ENCODE measurements around the gene CCDC81.

CCDC81 gene

DNA sequence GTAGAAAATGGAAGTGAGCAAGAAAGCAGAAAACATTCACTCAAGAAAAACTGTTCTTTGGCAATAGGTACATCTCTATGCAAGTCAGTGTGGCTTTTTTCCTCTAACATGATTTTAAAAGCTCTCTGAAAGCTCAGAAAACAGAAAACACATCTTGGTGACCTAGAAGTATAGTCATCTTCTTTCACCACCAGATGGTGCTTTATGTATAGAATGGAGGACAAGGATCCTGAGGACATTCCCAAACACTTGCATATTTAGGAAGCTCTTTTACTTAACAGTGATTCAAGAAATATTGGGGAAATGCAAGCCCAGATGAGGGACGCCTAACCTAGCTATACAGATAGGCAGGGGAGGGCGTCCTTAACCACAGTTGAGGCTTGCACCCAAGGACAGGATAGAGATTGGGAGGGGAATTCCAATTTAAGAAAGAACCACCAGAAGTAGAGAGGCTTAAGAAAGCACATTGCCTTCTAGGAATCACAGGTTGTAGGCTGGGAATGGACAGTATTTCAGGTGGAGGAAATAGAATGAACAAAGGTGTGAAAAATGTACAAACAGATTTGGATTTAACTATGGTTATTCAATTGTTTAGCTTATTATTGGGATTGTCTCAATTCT lies 13.8 kb upstream of the CCDC81 start:
- TF ChIP-seq, protein P1, sequence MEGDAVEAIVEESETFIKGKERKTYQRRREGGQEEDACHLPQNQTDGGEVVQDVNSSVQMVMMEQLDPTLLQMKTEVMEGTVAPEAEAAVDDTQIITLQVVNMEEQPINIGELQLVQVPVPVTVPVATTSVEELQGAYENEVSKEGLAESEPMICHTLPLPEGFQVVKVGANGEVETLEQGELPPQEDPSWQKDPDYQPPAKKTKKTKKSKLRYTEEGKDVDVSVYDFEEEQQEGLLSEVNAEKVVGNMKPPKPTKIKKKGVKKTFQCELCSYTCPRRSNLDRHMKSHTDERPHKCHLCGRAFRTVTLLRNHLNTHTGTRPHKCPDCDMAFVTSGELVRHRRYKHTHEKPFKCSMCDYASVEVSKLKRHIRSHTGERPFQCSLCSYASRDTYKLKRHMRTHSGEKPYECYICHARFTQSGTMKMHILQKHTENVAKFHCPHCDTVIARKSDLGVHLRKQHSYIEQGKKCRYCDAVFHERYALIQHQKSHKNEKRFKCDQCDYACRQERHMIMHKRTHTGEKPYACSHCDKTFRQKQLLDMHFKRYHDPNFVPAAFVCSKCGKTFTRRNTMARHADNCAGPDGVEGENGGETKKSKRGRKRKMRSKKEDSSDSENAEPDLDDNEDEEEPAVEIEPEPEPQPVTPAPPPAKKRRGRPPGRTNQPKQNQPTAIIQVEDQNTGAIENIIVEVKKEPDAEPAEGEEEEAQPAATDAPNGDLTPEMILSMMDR (IDR thresholded peaks at IDR 0.05; ENCODE audit: low read depth, low read length) = peak; percentile 35; the same call in 1 of the 2 replicates
- H3K4me3 ChIP-seq (ENCODE audit: low read depth, low read length) = no peak overlapping the region

DNA sequence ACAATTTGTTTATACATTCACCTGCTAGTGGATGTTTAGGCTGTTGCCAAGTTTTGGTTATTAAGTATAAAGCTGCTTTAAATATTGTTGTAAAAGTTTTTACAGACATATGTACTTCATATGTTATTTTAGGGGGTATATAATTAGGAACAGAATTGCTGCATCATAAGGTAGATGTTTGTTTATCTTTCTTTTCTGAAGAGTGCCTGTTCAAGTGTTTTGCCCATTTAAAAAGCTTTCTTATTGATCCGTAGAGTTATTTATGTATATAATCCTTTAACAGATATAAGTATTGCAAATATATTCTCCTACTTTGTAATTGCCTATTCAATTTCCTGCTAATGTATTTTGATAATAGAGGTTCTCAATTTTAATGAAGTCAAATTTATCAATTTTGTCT lies 11.3 kb upstream of the CCDC81 start:
- TF ChIP-seq, protein P1 (IDR thresholded peaks at IDR 0.05; ENCODE audit: low read depth, low read length) = no peak
- H3K4me3 ChIP-seq (ENCODE audit: low read depth, low read length) = no peak overlapping the region

DNA sequence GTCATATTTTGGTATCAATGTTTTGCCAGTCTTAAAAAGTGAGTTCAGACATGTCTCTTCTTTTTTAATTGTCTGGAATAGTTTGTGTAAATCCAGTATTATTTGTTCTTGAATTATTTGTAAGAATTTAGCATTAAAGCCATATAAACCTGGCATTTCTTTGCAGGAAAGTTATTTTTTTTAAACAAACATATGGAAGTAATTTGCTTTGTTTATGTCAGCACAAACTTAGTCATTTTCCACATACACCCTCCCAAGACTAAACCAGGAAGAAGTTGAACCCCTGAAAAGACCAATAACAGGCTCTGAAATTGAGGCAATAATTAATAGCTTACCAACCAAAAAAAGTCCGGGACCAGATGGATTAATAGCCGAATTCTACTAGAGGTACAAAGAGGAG lies 9.1 kb upstream of the CCDC81 start:
- no peak overlapping the region for H3K4me3 ChIP-seq (ENCODE audit: low read depth, low read length)
- TF ChIP-seq, protein P1 (IDR thresholded peaks at IDR 0.05; ENCODE audit: low read depth, low read length) = no peak

DNA sequence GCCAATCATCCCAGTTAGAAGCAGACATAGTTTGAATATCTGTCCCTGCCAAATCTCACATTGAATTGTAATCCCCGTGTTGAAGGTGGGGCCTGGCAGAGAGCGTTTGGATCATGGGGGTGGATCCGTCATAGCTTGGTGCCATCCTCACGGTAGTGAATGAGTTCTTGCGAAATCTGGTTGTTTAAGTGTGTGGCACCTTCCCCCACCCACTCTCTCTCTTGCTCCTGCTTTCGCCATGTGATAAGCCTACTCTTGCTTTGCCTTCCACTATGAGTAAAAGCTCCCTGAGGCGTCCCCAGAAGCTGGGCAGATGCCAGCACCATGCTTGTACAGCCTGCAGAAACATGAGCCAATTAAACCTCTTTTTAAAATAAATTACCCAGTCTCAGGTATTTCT lies 5.0 kb upstream of the CCDC81 start:
- TF ChIP-seq, protein P1 (IDR thresholded peaks at IDR 0.05; ENCODE audit: low read depth, low read length) = no peak
- H3K4me3 ChIP-seq (ENCODE audit: low read depth, low read length) = no peak overlapping the region

DNA sequence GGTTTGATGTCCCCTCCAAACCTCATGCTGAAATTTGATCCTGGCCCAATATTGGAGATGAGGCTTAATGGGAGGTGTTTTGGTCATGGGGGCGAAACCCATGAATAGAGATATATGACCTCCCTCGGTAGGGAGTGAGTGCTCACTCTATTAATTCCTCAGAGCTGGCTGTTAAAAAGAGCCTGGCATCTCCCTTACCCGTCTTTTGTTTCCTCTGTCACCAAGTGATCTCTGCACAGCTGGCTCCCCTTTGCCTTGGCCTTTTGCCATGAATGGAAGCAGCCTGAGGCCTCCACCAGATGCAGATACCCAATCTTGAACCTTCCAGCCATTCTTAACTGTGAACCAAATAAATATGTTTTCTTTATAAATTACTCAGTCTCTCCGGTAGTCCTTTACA lies 4.5 kb upstream of the CCDC81 start:
- TF ChIP-seq, protein P1 (IDR thresholded peaks at IDR 0.05; ENCODE audit: low read depth, low read length) = no peak

DNA sequence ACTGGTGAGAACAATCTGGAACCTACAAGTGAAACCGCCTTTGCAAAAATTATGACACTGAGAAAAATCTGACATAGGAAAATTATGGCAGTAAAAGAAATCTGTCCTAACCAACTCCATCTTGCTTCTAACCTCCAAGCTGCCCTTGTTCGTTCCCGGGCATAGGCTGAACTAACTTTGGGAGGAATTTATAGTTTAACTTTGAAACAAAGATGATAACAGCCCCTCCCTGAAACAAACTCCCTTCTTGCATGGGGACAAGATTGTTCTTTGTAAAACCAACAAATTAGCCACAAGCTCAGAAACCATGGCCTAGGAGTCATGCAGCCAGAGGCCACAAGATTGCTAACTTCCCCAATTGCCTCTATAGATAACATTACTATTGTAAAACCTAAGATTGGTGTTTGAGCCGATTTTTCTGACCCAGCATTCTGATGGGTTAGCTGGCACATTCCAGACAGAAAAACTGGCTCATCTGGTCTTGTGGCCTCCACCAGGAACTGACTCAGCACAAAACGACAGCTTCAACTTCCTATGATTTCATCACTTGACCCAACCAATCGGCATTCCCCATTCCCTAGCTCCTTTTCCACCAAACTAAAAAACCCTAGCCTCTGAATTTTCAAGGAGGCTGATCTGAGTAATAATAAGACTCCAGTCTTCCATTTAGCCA lies 3.6 kb upstream of the CCDC81 start:
- no peak overlapping the region for H3K4me3 ChIP-seq (ENCODE audit: low read depth, low read length)
- TF ChIP-seq, protein P1 (IDR thresholded peaks at IDR 0.05; ENCODE audit: low read depth, low read length) = no peak

More for the DNA sequence above, 4.5 kb upstream of the CCDC81 start:
- H3K4me3 ChIP-seq (ENCODE audit: low read depth, low read length) = no peak overlapping the region

DNA sequence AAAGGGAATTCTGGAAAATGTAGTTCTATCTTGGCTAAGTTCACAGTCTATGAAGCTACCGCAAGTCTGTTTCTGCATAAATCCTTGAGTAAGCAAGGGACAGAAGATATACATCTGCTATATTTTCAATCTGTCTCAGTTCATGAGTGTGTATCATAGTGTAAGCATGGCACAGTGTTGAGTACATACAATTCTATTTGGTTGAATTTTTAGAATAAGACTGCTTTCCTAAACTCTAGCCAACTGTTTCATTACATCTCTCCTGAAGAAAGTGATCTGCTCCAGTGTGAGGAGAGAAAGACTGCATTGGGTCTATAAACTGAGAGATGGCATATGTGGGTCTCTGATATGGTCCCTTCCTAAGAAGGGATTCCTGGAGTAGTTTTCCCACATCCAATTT lies 2.6 kb upstream of the CCDC81 start:
- TF ChIP-seq, protein P1 (IDR thresholded peaks at IDR 0.05; ENCODE audit: low read depth, low read length) = no peak
- no peak overlapping the region for H3K4me3 ChIP-seq (ENCODE audit: low read depth, low read length)

Measured in WI38 (cell line).